Activated CD4-positive, alpha-beta T cell treated with anti-CD3 and anti-CD28 coated beads, Interleukin-2, amount 10 ng/mL, durations not matched to agents 7 days and 5 days (primary cell): Measurements from ENCODE around the gene PPA2. TPM values are rescaled to one million over a fixed set of nuclear protein-coding genes. Genes with fewer than 3 reads are reported as not detected.

ENCODE experiments used
- CTCF ChIA-PET: fragments of 350-600 bp; sonication (Branson Sonifier 250); formaldehyde crosslinking; loops from one replicate; lab custom pipeline; 2021; ENCODE audit warnings: antibody characterized with exemption; lab: Charles Lee
- POLR2A ChIA-PET: fragments of 350-600 bp; sonication (Branson Sonifier 250); formaldehyde crosslinking; loops from one replicate; lab custom pipeline; 2021; ENCODE audit warnings: antibody characterized with exemption; lab: Charles Lee
- DNase-seq: peaks from one replicate; pipeline ENCODE4 v3.0.0-alpha.2; 2020
- H3K27ac Mint-ChIP-seq: one replicate; pipeline ENCODE4 v1.8.0; 2021; ENCODE audit warnings: mild to moderate bottlenecking, moderate library complexity, mixed read lengths
- H3K27me3 Mint-ChIP-seq: one replicate; pipeline ENCODE4 v1.8.0; 2021; ENCODE audit warnings: mixed read lengths
- H3K36me3 Mint-ChIP-seq: one replicate; pipeline ENCODE4 v1.8.0; 2021; ENCODE audit warnings: low read depth, mixed read lengths
- H3K4me1 Mint-ChIP-seq: one replicate; pipeline ENCODE4 v1.8.0; 2021; ENCODE audit warnings: mixed read lengths
- H3K4me3 Mint-ChIP-seq: one replicate; pipeline ENCODE4 v1.8.0; 2021; ENCODE audit warnings: mild to moderate bottlenecking, moderate library complexity, mixed read lengths
- H3K9me3 Mint-ChIP-seq: one replicate; pipeline ENCODE4 v1.8.0; 2021; ENCODE audit warnings: mixed read lengths
- total RNA-seq, 2 experiments: library from RNA; stranded (reverse); gene quantifications; one replicate each; pipeline ENCODE4 v1.2.3, GENCODE V29; 2021

PPA2 gene
- total RNA-seq, 2 experiments from 2014 or later = 40.1 to 49.8 TPM

DNA sequence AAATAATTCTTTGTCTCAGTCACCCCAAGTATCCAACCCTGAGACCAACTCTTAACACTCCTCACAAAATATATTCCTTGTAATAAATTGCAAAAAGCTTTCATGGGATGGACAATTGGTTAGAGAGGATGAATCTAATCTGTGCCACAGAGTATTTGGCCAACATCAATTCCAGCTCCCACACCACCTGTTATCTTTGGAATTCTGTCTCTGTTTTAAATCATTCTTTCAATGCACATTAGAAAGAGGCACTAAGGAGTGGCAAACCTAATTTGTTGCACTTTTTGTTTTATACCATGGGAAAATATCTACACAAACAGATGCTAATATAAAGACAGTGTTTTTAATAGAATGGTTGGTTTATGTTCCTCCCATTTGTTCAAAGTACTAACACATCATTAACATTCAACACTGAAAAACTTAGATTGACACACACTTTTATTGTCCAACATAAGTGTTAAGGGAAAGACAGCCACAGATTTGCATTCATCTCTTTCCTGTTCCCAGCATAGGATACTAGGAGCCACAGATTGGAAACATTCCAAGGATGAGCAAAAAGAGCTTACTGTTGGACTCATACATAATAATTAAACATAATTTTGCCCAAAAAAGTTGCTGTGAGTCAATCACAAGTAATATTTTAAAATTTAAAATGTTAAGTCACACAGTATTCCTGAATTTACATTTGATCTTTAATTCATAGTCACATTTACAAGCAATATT is 116.4 kb downstream of the PPA2 start:
- H3K36me3 Mint-ChIP-seq = peaks cover 6% of the 10 kb centered on the region
- H3K4me1 Mint-ChIP-seq = peaks cover 4% of the 10 kb centered on the region
- H3K9me3 Mint-ChIP-seq = peaks cover 2% of the 10 kb centered on the region
- POLR2A ChIA-PET = no interaction called here
- CTCF ChIA-PET = no interaction called here
- no peak overlapping the region for H3K4me3 Mint-ChIP-seq
- no peak for DNase-seq
- H3K27ac Mint-ChIP-seq = no peak overlapping the region
- no peaks in the 10 kb centered on the region for H3K27me3 Mint-ChIP-seq

DNA sequence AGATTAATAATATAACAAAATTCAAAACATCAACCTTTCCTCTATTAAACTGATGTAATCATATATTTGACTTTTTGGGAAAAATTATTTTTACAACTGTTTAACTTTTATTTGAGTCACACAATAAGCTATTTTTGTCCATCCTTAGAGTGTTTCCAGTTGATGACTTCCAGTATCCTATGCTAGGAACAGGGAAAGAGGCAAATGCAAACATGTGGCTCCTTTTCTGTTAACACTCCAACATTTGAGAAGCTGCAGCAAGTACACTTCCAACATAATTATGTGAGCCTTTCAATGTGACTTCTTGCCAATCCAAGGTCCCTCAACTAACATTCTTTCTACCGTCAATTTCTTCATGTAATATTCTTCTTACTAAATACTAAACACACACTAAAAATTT is 117.7 kb downstream of the PPA2 start:
- H3K27me3 Mint-ChIP-seq = no peaks in the 10 kb centered on the region
- CTCF ChIA-PET = no interaction called here

DNA sequence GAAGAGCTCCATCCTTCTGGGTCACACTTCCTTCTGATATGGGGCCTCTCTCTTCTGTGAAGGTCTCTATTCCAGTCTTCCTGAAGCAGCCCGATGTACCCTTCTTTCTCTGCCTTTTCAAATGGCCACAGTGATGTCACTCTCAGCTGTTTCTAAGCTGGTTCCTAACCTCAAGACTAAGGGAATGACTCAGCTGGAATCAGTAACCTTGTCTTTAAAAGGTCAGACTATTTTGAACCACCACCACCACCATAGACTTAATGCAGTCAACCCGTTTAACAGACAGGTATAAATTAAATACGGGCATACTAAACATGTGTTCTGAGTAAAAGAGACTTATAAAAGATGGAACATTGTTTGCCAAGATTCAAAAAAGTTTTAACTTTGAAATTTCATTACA is 121.0 kb downstream of the PPA2 start:
- no peaks in the 10 kb centered on the region for H3K36me3 Mint-ChIP-seq
- H3K27me3 Mint-ChIP-seq = no peaks in the 10 kb centered on the region
- ChIA-PET POLR2A (no interaction called here), CTCF (interaction anchor here (0.7 to 2.8 kb wide), 3 partner anchors 8 to 191 kb away, joined by 3 to 11 read pairs (median 3); partner anchors contain the start of gene PPA2)
- H3K9me3 Mint-ChIP-seq = peaks cover 3% of the 10 kb centered on the region
- H3K4me3 Mint-ChIP-seq = no peak overlapping the region
- H3K4me1 Mint-ChIP-seq = peaks cover 4% of the 10 kb centered on the region
- no peak overlapping the region for H3K27ac Mint-ChIP-seq
- DNase-seq = no peak

More for the DNA sequence above, 117.7 kb downstream of the PPA2 start:
- Mint-ChIP-seq H3K36me3 (peaks cover 6% of the 10 kb centered on the region), H3K9me3 (peaks cover 3% of the 10 kb centered on the region), H3K4me3 (no peak overlapping the region), H3K27ac (no peak overlapping the region), H3K4me1 (peaks cover 4% of the 10 kb centered on the region)
- no peak for DNase-seq
- POLR2A ChIA-PET = no interaction called here

DNA sequence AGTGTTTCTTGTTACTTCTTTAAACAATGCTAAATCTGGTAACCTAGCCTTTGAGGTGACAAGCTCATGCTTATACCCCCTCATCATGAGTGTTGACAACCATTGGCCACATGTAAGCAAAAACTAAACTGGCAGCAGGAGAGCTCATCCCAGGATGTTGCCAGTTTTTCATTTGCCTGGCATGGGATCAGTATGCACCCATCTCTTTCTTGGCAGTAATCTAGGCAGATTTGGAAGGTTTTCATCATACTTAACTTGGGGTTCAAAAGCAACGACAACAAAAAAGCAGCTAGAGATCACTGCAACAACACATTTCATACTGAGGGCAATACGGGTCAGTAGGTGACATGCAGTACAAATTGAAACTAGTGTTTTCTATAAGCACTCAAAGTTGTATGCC is 122.0 kb downstream of the PPA2 start:
- ChIA-PET POLR2A (no interaction called here), CTCF (interaction anchor here (0.7 to 2.8 kb wide), 4 partner anchors 9 to 122 kb away, joined by 3 to 11 read pairs (median 4); partner anchors contain the start of gene PPA2)
- H3K4me3 Mint-ChIP-seq = no peak overlapping the region
- DNase-seq = no peak
- peaks cover 4% of the 10 kb centered on the region for H3K4me1 Mint-ChIP-seq
- H3K27me3 Mint-ChIP-seq = no peaks in the 10 kb centered on the region
- peaks cover 3% of the 10 kb centered on the region for H3K9me3 Mint-ChIP-seq
- no peak overlapping the region for H3K27ac Mint-ChIP-seq
- H3K36me3 Mint-ChIP-seq = no peaks in the 10 kb centered on the region

DNA sequence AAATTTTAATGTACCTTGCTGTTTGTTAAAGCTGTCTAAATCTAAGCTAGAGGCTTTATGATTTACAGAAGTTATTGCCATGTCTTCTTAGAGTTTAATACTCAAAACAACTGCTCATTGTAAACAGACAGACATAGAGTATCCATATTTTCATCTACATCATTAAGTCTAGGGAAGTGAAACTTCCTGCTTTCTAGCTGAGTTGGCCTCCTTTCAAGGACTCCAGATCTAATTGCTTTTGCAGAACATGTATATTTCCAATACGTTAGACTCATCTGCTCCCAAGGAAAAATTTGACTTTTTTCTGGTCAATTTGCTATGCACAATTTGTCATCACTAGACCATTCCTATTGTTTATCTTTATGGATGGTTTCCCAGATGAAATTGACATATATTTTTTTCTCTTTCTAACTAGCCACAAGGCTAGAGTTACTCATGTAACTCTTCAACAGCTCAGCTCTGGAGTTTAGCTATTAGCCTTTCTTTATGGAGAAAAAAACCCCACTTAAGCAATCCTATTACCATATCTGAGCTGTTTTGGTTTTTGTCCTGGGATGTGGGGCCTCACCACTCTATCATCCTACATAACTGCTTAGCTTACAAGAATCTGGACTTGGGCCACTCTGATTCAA is 122.9 kb downstream of the PPA2 start:
- ChIA-PET CTCF (interaction anchor here (1.3 to 2.8 kb wide), 3 partner anchors 10 to 123 kb away, joined by 3 to 11 read pairs (median 5); partner anchors contain the start of gene PPA2), POLR2A (no interaction called here)
- DNase-seq = no peak
- peaks cover 4% of the 10 kb centered on the region for H3K4me1 Mint-ChIP-seq
- H3K27ac Mint-ChIP-seq = no peak overlapping the region
- no peaks in the 10 kb centered on the region for H3K36me3 Mint-ChIP-seq
- no peak overlapping the region for H3K4me3 Mint-ChIP-seq
- no peaks in the 10 kb centered on the region for H3K27me3 Mint-ChIP-seq
- H3K9me3 Mint-ChIP-seq = peaks cover 3% of the 10 kb centered on the region

DNA sequence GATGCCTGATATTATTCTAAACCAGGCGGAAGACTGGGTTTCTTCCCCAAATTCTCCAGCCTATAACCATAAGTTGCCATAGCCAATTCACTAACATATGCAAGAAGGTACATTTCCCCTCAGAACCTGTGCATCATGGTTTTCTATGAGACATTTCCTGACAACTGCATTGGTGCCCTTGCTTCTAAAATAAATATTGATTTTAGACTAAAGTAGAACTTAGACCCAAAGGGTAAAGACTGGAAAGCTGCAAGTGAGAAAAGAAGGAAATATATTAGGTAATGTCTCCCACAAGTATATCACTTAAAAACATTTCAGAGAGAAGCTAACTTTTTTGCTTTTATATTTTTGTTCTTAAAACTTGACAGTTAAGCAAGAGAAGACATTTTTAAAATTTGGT is 125.1 kb downstream of the PPA2 start:
- peaks cover 3% of the 10 kb centered on the region for H3K9me3 Mint-ChIP-seq
- H3K4me1 Mint-ChIP-seq = peaks cover 4% of the 10 kb centered on the region
- H3K27ac Mint-ChIP-seq = no peak overlapping the region
- ChIA-PET POLR2A (no interaction called here), CTCF (interaction anchor here (0.9 kb wide), 1 partner anchor 30 kb away, joined by 3 read pairs; no protein-coding TSS in a partner anchor)
- no peaks in the 10 kb centered on the region for H3K36me3 Mint-ChIP-seq
- H3K4me3 Mint-ChIP-seq = no peak overlapping the region
- H3K27me3 Mint-ChIP-seq = no peaks in the 10 kb centered on the region
- no peak for DNase-seq

DNA sequence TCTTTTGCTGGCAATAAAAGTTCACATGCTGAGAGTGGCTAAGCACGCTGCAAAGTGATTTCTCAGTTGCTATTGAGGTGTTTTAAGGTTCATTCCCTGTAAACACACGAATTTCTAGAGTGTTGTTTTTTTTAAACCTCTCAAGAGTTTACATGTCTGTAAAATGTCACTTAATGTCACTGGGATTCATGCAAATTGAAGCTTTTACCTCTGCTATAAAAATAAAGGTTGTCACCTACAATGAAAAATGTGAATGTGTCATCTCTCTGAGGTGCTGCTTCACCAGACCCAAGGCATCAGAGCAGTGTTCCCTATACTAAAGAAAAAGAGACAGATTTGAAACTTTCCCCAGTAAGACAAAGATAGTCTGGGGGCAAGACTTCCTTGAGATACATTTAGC is 127.0 kb downstream of the PPA2 start:
- no peaks in the 10 kb centered on the region for H3K9me3 Mint-ChIP-seq

DNA sequence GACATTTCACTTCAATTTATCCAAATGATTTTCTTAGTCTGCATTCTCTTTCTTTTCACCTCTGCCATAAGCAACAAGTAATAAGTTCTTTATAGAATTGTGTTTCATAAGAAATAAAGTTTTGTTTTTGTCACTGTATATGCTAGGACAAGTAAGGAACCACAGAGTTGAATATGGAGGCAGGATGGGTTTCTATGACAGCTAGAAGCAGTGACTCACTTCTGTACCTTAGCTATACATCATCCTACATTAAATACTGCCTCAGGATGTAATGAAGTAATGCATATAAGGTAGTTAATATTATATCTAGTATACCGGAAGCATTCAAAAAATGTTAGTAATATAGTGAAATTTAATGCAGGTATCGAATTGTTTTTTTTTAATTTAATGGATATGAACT is 128.0 kb downstream of the PPA2 start:
- ChIA-PET CTCF (no interaction called here), POLR2A (no interaction called here)
- Mint-ChIP-seq H3K9me3 (no peaks in the 10 kb centered on the region), H3K36me3 (no peaks in the 10 kb centered on the region), H3K27ac (no peak overlapping the region), H3K4me3 (no peak overlapping the region), H3K27me3 (no peaks in the 10 kb centered on the region), H3K4me1 (no peaks in the 10 kb centered on the region)
- no peak for DNase-seq

More for the DNA sequence above, 127.0 kb downstream of the PPA2 start:
- CTCF ChIA-PET = no interaction called here
- POLR2A ChIA-PET = no interaction called here
- H3K4me3 Mint-ChIP-seq = no peak overlapping the region
- no peaks in the 10 kb centered on the region for H3K36me3 Mint-ChIP-seq
- H3K27me3 Mint-ChIP-seq = no peaks in the 10 kb centered on the region
- no peak overlapping the region for H3K27ac Mint-ChIP-seq
- no peaks in the 10 kb centered on the region for H3K4me1 Mint-ChIP-seq
- no peak for DNase-seq

DNA sequence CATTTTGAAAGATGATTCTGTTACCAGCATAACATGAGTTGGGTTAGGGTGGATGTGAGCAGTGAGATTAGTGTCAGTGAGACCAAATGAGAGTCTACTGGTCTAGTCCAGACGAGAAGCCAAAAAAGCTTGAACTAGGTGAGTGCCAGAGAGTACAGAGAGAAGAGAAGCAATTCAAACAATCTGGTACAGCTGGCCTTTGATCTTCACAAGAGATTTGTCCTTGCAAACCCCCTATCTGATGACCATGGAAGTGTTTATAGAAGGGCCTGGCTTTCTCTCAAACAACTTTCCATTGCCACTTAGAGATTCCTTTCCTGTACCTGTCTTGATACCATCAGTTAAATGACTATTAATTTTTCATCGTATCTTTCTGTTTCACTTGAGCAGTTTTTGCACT is 128.5 kb downstream of the PPA2 start:
- H3K4me1 Mint-ChIP-seq = no peaks in the 10 kb centered on the region
- no peaks in the 10 kb centered on the region for H3K36me3 Mint-ChIP-seq
- ChIA-PET POLR2A (no interaction called here), CTCF (no interaction called here)
- no peaks in the 10 kb centered on the region for H3K9me3 Mint-ChIP-seq
- H3K27ac Mint-ChIP-seq = no peak overlapping the region
- no peak overlapping the region for H3K4me3 Mint-ChIP-seq
- H3K27me3 Mint-ChIP-seq = no peaks in the 10 kb centered on the region
- DNase-seq = no peak

DNA sequence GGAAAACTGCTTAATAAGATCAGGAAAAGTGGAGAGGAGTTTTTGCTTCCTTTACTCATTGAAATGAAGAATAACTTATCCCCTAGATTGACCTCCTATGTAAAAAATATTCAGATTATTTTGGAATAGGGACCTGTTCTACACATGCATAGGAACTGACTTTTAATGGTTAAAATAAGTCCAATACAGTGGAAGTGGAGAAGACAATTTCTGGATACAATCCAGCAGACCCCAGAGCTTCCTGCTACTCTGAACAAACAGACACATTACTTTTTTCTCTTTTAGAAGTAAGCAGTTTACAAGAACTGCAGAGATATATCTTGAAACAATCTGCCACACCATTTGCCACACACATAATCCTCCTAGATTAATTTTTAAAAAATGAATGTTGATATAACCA is 129.7 kb downstream of the PPA2 start:
- Mint-ChIP-seq H3K4me3 (no peak overlapping the region), H3K27me3 (no peaks in the 10 kb centered on the region), H3K27ac (no peak overlapping the region), H3K4me1 (no peaks in the 10 kb centered on the region), H3K36me3 (no peaks in the 10 kb centered on the region), H3K9me3 (no peaks in the 10 kb centered on the region)
- DNase-seq = no peak
- POLR2A ChIA-PET = no interaction called here
- CTCF ChIA-PET = no interaction called here

DNA sequence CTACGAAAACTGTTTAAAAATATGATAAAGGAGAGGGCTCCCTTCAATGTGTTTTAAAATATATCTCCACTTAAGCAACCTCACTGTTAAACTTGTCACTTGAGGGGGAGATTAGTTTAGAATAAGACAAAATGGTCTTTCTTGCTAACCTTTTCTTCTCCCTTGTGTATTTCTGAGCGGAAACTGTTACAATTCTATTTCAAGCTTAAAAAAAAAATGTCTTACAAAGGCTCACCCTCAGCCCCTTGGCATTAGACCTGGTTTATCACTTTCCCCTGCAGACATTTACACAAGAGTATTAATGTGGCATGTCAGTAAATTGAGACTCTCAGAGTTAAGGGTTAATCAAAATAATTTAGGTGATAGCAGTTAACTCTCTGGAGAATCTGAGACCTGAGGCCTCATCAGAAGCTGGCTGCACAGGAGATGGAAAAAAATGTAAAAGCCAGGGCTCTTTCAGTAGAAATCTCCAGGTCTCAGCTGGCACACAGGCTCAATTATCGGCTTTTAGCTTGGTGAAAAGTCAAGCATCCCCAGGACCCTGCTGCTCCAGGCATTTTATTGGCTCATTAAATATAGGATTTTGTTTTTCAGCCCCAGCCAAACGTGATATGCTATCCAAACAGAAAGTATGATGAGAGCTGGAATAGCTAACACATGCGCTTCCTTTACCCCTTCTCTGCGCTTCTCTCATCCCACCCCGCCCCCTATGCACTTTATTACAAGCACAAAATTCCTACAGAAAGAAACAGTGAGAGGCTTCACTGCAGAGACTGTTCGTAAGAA is 130.5 kb downstream of the PPA2 start:
- ChIA-PET CTCF (no interaction called here), POLR2A (no interaction called here)
- H3K4me3 Mint-ChIP-seq = no peak overlapping the region
- no peak for DNase-seq
- H3K4me1 Mint-ChIP-seq = no peaks in the 10 kb centered on the region
- H3K9me3 Mint-ChIP-seq = no peaks in the 10 kb centered on the region
- H3K27me3 Mint-ChIP-seq = no peaks in the 10 kb centered on the region
- H3K36me3 Mint-ChIP-seq = no peaks in the 10 kb centered on the region
- no peak overlapping the region for H3K27ac Mint-ChIP-seq

DNA sequence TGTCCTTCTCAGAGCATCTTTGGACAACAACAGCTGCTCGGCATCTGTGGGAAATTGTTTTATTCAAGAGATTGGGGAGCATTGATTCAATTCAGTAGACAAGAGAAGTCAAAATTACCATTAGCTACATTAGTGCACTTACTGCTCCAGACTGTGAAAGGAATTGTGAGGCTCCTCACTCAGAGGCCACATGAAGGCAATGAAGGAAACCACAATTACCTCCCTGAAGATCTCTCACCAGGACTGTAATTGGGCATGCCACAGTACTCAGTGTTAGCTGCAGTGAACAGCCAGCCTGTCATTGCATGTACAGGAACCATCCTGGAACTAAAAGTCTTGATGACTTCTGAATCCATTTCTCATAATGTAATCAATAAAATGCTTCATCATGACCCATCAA is 144.8 kb downstream of the PPA2 start:
- Mint-ChIP-seq H3K4me1 (peaks cover 4% of the 10 kb centered on the region), H3K4me3 (no peak overlapping the region), H3K36me3 (no peaks in the 10 kb centered on the region), H3K27ac (no peak overlapping the region), H3K27me3 (no peaks in the 10 kb centered on the region), H3K9me3 (no peaks in the 10 kb centered on the region)
- POLR2A ChIA-PET = no interaction called here
- no peak for DNase-seq
- CTCF ChIA-PET = interaction anchor here (0.5 kb wide), 1 partner anchor 149 kb away, joined by 3 read pairs; no protein-coding TSS in a partner anchor

DNA sequence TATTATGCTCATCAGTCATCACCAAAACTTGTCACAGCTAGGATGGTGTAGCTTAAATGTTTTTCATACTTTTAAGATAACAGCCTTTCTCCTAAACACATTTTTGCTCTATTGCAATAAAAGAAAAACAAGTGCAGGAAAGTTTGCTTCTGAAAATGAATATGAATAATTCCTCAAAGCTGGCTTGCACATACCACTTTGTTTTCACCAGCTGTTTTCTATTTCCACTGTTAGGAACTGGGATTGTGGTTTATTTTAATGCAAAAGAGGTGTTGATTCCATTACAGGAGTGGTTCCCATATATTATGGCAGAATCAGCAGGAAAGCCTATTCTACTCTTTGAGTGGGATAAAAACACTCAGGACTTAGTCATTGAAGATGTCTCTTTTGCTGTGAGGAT is 145.9 kb downstream of the PPA2 start:
- no peak overlapping the region for H3K4me3 Mint-ChIP-seq
- no peaks in the 10 kb centered on the region for H3K27me3 Mint-ChIP-seq
- CTCF ChIA-PET = interaction anchor here (0.9 kb wide), 1 partner anchor 14 kb away, joined by 3 read pairs; no protein-coding TSS in a partner anchor

More for the DNA sequence above, 145.9 kb downstream of the PPA2 start:
- Mint-ChIP-seq H3K27ac (no peak overlapping the region), H3K36me3 (no peaks in the 10 kb centered on the region), H3K4me1 (peaks cover 4% of the 10 kb centered on the region), H3K9me3 (no peaks in the 10 kb centered on the region)
- no peak for DNase-seq
- POLR2A ChIA-PET = no interaction called here
